ENCODE results near the gene SUPT4H1.
A peak's percentile ranks its signal among the peaks of the same experiment; 100 is the strongest.

The SUPT4H1 gene

GRCh38 chr17:58316260-58316960 lies 35.6 kb downstream of the SUPT4H1 start:
- DNase-seq = no peak

- no peak for DNase-seq
Observed at GRCh38 chr17:58315750-58316149, 36.3 kb downstream of the SUPT4H1 start.

GRCh38 chr17:58315281-58315711 lies 36.7 kb downstream of the SUPT4H1 start:
- no peak for DNase-seq

- DNase-seq = no peak
Observed at GRCh38 chr17:58314706-58315015, 37.3 kb downstream of the SUPT4H1 start.

- no peak for DNase-seq
Observed at GRCh38 chr17:58313815-58314705, 37.9 kb downstream of the SUPT4H1 start.

- no peak for DNase-seq
Observed at GRCh38 chr17:58312829-58313228, 39.2 kb downstream of the SUPT4H1 start.

- no peak for DNase-seq
Observed at GRCh38 chr17:58312021-58312630, 39.9 kb downstream of the SUPT4H1 start.

GRCh38 chr17:58311429-58311894 lies 40.5 kb downstream of the SUPT4H1 start:
- DNase-seq = no peak

GRCh38 chr17:58310511-58311428 lies 41.2 kb downstream of the SUPT4H1 start:
- DNase-seq = no peak

- DNase-seq = no peak
Observed at GRCh38 chr17:58309918-58310259, 42.1 kb downstream of the SUPT4H1 start.

GRCh38 chr17:58308985-58309917 lies 42.8 kb downstream of the SUPT4H1 start:
- no peak for DNase-seq

GRCh38 chr17:58308173-58308984 lies 43.6 kb downstream of the SUPT4H1 start:
- DNase-seq = no peak

GRCh38 chr17:58307468-58308172 lies 44.4 kb downstream of the SUPT4H1 start:
- DNase-seq = no peak

- DNase-seq = no peak
Observed at GRCh38 chr17:58306131-58306951, 45.7 kb downstream of the SUPT4H1 start.

GRCh38 chr17:58305626-58306025 lies 46.4 kb downstream of the SUPT4H1 start:
- no peak for DNase-seq

GRCh38 chr17:58304750-58305486 lies 47.1 kb downstream of the SUPT4H1 start:
- DNase-seq = no peak

- peak; percentile 39 for DNase-seq
Observed at GRCh38 chr17:58303971-58304749, 47.8 kb downstream of the SUPT4H1 start.
